Breast epithelium (tissue), 3 donors: ENCODE results near the gene RPAIN.

ENCODE experiments used
- POLR2AphosphoS5 ChIP-seq, 3 donors: sonication (generic); formaldehyde crosslinking; IDR thresholded peaks; one replicate each; pipeline ENCODE4 v1.6.1; 2017; ENCODE audit warnings: antibody characterized with exemption in 3 of 3
- TF ChIP-seq, protein P1 (sequence below), 3 donors: fragments of 450-650 bp; IDR thresholded peaks; one replicate each; pipeline ENCODE4 v1.5.1; 2016 to 2017; ENCODE audit warnings: antibody characterized with exemption in 3 of 3, mild to moderate bottlenecking in 3 of 3, moderate library complexity in 3 of 3

DNA sequence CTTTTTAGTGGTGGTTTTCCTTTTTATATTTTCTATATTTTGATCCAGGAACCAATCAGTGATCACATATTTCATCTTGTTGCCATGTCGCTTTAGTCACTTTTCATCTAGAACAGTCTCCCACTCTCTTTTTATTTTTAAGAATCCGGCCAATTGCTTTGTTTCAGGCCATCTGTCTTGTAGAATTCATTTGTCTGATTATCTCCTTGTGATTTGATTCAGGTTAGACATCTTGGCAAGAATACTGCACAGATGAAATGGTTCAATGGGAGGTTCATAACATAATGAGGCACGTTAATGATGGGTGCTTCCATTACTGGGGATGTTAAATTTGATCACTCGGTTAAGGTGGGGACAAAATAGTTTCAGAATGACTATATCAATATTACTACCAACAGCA, 49.6 kb upstream of the RPAIN start:
- TF ChIP-seq, protein P1, sequence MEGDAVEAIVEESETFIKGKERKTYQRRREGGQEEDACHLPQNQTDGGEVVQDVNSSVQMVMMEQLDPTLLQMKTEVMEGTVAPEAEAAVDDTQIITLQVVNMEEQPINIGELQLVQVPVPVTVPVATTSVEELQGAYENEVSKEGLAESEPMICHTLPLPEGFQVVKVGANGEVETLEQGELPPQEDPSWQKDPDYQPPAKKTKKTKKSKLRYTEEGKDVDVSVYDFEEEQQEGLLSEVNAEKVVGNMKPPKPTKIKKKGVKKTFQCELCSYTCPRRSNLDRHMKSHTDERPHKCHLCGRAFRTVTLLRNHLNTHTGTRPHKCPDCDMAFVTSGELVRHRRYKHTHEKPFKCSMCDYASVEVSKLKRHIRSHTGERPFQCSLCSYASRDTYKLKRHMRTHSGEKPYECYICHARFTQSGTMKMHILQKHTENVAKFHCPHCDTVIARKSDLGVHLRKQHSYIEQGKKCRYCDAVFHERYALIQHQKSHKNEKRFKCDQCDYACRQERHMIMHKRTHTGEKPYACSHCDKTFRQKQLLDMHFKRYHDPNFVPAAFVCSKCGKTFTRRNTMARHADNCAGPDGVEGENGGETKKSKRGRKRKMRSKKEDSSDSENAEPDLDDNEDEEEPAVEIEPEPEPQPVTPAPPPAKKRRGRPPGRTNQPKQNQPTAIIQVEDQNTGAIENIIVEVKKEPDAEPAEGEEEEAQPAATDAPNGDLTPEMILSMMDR (IDR thresholded peaks at IDR 0.05): no peak
- TF ChIP-seq POLR2AphosphoS5 (IDR thresholded peaks at IDR 0.05): no peak
